VCaP (cell line): ENCODE data around the gene AQP1.
A peak's percentile ranks its signal among the peaks of the same experiment; 100 is the strongest.

Source experiments
- H3K27ac ChIP-seq: fragments of 450-650 bp; 2 replicates; pipeline ENCODE4 v1.5.1; 2017
- CTCF ChIP-seq: fragments of 450-650 bp; conservative IDR thresholded peaks from 2 replicates; pipeline ENCODE4 v1.5.1; 2017; ENCODE audit warnings: mild to moderate bottlenecking, moderate library complexity

The AQP1 gene

DNA sequence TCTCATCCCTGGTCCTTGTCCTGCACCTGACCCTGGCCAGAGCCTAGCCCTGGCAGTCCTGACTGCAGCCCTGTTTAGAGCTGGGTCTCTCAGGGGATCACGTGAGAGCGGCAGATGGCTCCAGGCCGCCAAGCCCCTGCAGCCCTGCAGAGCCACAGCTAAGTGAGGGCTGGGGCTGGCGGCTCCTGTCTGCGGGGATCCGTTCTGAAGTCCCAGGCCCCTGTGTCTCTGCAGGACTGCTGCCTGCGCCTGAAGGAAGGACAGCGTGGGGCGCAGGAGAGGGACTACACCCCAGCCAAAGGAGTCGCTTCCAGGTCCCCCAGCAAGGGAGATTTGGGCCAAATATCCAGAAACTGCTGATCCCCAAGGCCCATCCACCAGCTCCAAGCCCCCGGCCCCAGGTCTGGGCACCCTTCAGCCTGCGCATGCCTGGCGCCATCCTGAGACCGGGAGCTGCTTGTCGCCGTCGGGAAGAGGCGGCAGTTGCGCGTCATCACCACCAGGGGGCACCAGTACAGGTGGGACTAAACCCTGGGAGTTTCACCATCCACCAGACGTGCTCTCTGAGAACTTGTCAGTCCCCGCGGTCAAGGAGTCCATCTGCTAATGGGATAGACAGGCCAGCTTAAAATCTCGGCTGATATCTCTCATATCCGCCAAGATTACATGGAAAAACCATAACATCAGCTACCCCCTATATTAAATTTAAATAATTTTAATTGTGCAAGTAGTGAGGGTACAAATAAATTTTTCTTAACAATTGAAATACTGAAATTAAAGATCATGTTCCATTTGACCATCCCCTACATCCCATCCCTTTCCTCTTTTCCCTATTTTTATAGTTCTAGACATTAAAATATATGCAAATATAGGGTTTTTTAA lies 27.0 kb downstream of the AQP1 start:
- peak; percentile 96 for TF ChIP-seq CTCF
- H3K27ac ChIP-seq: peak overlapping the region; percentile 23; the same call in 1 of the 2 replicates

DNA sequence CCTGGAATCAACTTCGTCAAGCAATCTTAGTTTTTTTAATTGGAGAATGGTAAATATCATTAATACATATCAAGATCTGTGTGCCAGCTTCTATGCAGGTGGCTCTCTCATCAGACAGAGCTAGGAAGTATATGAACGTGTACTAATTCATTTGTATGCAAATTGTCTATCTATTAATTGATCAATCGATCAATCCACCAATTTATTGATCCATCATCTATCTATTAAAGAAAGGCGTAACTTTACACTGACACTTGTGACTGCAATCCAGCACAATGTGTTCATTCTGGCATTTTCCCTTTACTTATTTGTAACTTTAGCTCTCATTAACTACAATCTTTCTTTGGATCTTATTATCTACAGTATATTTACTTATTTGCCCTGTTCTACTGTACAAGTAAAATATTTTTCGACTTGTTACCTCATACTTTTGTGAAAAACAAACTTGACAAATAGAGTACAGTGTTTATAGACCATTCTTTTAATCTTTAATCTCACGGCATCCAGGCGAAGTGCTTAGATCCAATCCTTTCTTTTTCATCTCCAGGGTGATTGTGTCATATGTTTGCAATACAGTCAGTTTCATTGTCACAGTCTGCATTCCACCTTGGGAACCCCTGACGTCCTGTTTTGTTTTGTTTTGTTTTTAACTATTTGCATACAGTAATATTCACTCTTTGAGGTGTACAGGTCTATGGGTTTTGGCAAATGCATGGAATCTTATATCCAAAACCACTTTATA lies 30.1 kb downstream of the AQP1 start:
- H3K27ac ChIP-seq: peak overlapping the region; percentile 58
- TF ChIP-seq CTCF: no peak

DNA sequence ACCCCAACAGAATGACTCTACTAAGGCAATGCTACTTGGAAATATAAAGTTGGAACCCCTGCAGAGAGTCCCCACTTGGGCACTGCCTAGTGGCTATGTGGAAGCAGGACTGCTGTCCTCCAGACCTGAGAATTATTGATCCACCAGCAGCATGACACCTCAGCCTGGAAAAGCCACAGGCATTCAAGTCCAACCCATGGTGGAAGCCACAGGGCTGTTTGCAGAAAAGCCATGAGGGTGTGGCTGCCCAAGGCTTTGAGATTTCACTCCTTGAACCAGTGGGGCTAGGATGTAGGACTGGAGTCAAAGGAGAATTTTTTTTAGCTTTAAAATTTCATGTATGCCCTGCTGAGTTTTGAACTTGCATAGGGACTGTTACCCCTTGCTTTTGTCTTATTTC lies 38.5 kb downstream of the AQP1 start:
- H3K27ac ChIP-seq: no peak overlapping the region
- TF ChIP-seq CTCF: no peak

GRCh38 chr7:30954914-30955313 lies 43.3 kb downstream of the AQP1 start:
- TF ChIP-seq CTCF: no peak
- H3K27ac ChIP-seq: no peak overlapping the region

DNA sequence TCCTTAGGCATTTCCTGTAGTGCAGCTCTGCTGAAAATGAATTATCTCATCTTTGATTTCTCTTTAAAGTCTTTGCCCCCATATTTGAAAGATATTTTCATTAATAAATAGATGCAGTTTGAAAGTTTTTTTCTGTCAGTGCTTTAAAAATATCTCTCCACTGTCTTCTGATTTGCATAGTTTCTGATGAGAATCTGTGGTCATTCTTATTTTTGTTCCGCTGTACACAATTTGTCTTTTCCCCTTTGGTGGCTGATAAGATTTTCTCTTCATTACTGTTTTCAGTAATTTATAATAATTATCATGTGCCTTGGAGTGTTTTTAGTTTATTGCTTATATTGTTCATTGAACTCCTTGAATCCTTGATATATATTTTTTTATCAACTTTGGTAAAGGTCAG lies 45.1 kb downstream of the AQP1 start:
- no peak for TF ChIP-seq CTCF
- no peak overlapping the region for H3K27ac ChIP-seq

DNA sequence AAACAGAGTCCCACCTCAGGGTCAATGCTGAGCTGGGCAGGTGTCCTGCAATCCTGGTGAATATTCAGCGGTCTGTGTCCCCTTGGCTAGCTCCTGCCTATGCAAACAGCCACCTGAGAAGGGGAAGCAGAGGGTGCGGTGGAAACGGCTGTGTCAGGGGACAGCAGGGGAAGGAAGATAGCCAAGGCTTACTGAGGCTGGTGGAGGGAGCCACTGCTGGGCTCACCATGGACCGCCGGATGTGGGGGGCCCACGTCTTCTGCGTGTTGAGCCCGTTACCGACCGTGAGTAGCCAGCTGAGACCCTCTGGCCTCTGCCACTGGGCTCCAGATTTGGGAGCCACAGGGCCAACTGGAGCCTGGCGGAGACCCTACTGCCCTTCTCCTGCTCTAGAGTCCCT lies 52.2 kb downstream of the AQP1 start, which contains the start of gene GHRHR:
Gene GHRHR, plus strand, starts transcription at position 112 of the 400 bp plus-strand sequence. Its CDS starts 116 bp downstream, at position 228.
- no peak within 1 kb of the TSS for H3K27ac ChIP-seq
- TF ChIP-seq CTCF: no peak

DNA sequence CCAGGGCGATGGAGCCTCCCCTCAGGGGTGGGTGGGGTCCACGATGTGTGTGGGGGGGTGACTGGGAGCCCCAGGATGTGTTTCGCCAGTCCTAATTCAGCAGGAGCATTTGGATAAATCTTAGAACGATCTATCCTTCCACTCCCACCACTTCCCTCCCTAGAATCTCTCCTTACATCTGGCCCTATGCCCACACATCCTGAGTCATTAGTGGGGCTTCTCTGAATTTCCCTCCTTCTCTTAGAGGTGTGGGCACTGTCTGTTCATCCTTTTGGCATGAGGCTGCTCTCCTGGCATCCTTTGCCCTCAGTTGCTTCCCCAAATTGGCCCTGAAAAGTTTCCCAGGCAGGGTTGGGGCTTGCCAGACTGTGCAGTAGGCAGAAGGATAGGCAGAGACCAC lies 53.7 kb downstream of the AQP1 start:
- no peak overlapping the region for H3K27ac ChIP-seq
- TF ChIP-seq CTCF: no peak
